Limb (tissue), 2 donors: ENCODE data around the gene SRGN.

Source experiments
- DNase-seq, 2 donors: peaks; one replicate each; pipeline ENCODE4 v3.0.0-alpha.2; 2016; ENCODE audit errors: extremely low spot score in 2 of 2

The SRGN gene

DNA sequence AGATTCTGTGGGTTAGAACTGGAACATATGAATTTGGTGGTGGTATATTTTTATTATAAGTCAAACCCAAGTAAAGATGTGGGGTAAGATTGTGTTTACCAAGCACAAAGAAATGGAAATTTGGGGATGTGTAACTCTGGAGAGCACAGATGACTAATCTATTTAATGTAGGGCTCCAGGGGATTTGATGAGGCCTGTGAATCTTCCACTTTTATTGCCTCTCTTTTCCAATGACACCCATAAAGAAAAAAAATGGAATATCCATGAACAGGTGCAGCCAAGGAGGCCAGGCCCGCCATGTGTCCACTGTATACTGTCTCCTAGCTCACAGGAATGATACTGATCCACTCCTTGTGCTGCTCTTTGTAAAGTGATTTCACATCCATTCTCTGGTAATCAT, 2.8 kb downstream of the SRGN start:
- DNase-seq, result no peak

- DNase-seq, result no peak
Measured at GRCh38 chr10:69091143-69091651, 3.3 kb downstream of the SRGN start.

DNA sequence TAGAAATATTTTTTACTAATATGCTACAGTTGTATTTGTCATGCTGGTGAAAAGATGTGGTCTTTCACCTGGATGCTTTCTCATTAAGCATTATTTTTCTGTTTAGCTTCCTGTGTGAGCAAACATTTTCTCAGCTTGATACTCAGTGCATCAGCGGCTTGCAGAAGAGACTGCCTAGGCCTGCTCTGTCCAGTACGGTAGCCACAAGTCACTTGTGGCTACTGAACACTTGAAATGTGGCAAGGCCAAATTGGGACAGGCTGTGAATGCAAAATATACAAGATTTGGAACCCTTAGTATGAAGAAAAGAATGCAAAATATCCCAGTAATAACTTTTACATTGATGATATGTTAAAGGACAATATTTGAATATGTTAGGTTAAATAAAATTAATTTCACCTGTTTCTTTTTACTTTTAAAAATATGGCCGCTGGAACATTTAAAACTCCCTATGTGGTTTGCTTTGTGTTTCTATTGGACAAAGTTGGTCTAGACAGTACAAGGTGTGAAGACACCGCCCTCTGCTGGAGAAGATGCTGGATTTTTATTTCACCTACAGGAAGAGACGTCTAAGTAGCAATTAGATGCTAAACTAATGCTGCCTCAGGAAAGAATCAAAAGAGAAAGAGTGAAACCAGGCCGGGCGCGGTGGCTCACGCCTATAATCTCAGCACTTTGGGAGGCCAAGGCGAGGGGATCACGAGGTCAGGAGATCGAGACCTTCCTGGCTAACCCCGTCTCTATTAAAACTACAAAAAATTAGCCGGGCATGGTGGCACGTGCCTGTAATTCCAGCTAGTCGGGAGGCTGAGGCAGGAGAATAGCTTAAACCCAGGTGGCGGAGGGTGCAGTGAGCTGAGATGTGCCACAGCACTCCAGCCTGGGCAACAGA, 5.3 kb downstream of the SRGN start:
- peak; percentile 59 to 65 for DNase-seq

DNA sequence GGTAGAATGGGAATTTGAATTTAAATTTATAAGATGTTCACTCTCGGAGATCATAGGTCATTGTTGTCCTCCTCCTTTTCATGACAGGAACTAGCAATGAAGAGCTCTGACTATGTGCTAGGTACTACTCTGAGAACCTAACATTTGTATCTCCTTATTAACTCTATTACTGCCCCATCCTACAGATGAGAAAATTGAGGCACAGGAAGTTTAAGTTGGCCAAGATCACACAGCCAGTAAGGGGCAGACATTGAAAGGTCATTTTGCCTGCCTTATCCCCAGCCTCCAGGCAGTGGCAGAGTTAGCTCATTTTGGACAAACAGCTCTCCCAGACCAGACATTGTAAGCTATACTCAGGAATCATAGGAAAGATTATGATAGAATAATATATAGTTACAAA, 6.0 kb downstream of the SRGN start:
- no peak for DNase-seq

GRCh38 chr10:69096045-69096444, 8.1 kb downstream of the SRGN start:
- DNase-seq, result no peak

DNA sequence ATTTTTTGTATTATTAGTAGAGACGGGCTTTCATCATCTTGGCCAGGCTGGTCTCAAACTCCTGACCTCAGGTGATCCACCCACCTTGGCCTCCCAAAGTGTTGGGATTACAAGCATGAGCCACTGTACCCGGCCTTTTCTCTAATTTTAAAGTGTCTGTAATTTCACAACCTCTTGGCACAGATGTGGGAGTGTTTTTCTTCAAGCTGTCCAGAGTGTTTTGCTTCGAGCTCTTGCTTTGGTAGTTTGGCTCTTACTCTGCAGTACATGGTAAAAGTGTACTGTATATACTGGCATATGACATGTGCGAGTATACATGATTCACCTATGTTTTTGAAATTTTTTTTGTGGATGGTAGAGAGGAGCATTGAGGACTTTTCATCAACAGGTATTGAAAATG, 9.8 kb downstream of the SRGN start:
- DNase-seq, result no peak

- no peak for DNase-seq
Measured at GRCh38 chr10:69100136-69100872, 12.4 kb downstream of the SRGN start.

- DNase-seq, result no peak
Measured at GRCh38 chr10:69101451-69102095, 13.7 kb downstream of the SRGN start.

DNA sequence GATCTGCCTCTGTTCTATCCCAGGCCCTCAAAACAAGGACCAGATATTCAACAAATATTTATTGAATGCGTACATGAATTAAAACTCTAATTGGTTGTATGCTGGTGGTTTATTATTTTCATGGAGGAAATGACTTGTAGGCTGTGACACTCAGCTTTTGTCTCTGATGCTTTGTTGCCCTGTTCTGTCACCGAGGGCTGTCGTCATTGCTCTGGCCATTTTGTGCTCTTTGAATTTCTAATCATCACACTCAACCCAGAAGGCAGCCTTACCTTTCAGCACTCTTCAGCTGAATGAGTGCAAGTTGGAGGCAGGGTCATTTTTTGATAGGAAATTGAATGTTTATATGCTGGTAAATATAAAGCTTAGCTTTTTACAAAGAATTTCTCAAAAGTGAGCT, 14.5 kb downstream of the SRGN start:
- DNase-seq, result no peak

DNA sequence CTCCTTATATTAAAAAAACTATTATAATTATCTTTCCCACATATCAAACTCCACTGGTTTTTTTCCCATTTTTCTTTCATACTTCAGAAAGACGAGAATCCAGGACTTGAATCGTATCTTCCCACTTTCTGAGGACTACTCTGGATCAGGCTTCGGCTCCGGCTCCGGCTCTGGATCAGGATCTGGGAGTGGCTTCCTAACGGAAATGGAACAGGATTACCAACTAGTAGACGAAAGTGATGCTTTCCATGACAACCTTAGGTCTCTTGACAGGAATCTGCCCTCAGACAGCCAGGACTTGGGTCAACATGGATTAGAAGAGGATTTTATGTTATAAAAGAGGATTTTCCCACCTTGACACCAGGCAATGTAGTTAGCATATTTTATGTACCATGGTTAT, 15.9 kb downstream of the SRGN start:
- DNase-seq, result no peak

DNA sequence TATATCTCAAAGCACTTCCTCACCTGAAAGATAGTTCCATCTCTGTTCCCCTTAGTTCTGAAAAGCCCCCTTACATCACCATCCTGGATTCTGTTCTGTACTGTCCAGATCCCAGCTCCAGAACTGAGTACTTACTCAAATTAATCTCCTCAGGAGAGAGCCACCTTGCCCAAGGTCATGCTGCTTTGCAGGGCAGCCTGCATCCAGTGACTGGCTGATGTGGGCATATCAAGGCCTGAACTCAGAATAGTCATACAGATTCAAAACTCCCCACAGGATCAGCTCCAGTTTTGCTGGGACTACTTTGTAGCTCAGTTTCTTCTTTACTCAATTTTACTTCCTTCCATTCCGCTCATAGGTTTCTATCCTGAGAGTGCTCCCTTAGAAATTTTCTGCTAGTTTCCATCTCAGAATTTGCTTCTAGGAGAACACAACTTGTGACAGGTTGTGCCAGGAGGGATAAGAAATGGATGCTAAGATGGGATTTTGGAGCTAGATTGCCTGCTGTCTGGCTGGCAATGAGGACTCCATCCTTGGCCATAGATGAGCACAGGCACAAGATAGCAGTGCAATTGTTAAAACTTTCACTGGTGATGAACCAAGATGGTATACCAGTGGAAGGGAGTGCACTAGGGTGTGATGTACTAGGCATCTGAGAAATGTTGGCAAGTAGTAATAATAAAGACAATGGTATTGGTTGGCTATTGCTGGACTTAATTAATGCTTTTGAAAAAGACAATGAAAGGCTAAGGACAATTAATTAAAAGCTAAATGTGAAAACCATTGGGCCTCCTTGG, 17.3 kb downstream of the SRGN start:
- no peak for DNase-seq

DNA sequence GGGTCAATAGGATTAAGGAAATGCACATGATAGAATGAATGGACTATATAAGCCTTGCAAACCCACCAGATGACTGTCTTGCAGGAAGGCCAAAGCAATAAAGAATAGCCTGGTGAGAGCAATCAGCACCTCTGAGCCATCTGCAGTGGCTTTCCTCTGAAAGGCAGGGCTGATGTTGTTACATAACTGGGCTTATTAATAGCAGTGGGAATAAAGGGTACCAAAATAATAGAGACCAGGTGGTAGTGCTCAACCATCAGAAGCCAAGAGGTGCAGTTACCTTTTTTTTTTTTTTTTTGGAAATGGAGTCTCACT, 19.2 kb downstream of the SRGN start:
- DNase-seq, result no peak

- DNase-seq, result no peak
Measured at GRCh38 chr10:69107699-69108098, 19.8 kb downstream of the SRGN start.

- no peak for DNase-seq
Measured at GRCh38 chr10:69119896-69120295, 32.0 kb downstream of the SRGN start.

DNA sequence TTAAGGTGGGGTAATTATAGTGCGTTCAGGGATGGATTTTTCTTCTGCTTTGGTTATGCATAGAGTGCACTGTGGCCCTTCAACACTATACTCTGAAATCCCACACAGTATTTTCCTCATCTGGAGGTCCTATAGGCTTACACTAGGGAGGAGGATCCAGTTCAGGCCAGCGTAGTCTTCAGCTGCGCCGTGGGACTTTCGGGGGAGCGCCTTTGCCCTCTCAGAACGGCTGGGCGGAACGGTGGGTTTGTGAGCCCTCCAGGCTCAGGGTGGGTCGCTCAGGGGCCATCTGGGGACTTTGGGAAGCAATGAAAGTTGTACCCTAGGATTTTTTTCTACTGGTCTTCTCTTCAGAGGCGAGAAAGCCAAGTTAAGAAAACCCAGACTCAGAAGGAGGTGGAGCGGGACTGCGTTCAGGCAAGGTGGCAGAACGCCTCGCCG, 35.4 kb downstream of the SRGN start:
- DNase-seq, result no peak

DNA sequence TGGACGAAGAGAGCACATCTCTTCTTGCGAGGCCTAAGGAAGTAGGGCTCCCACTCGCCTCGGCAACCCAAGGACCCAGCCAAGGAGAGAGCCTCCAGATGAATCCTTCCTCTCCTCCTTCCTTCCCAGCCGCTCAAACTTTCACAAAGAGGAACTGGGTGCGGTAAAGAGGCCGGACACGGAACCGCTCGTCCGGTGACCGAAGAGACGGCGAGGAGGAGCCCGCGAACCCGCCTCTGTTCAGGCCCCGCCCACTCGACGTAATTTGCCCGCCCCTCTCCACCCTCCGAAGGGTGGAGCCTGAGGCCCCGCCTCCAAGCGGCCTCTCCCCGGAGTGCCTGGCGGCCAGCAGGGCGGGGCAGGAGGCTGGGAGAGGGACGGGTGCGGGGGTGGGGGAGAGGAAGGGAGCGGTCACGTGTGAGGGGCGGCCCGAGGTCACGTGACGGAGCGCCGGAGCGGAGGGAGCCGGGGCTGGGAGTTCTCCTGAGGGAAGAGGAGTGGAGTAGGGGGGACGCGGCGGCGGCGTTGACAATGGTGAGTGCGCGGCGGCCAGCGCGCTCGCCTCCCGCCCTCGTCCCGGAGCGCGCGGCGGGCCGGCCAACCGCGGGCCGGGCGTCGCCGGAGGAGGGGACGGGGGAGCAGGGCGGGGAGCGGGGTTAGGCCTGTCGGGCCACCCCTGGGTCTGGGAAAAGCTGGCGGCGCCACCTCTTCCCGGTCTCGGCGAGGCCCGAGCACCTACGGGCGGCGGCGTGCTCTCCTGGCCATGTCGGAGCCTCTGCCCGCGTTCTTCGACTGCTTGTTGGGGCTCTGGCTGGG, 36.1 kb downstream of the SRGN start, which contains the start of gene VPS26A:
Gene VPS26A (plus strand): TSS at position 432 of the 816 bp plus-strand sequence. CDS start 100 bp downstream, at position 532.
- peak; percentile 99 for DNase-seq

DNA sequence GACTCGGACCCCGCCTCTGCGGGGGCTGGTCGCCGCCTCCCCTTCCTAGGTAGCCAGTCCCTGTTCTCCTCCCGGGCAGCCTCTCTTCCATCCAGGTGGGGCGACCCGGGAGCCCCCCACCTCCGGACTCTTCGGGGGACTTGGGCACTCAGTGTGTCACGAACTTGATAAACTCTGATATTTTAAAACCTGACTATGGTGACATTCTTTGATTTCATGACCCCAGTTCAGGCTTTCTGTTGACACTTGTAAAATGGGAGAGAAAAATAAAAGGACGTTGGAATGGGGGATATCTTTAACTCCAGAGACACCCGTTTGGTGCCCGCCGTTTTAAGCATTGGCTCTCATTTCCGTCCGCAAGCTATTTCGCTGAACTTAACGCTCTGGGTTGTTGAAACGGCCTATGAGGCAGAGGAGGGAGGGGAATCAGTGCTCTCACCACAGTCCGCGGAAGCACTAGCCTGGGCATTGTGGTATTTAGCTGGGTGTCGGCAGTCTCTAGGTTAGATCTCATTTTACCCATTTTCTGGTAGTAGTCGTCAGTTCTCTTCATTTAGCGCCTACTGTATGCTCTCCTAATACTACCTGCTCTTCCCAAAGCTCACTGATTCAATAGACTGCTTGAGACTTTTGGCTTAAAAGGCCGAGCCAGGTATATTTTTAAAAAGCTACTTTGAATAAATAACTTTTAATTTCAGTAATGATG, 36.8 kb downstream of the SRGN start:
- DNase-seq, result peak in 1 of 2 donors; percentile 57

DNA sequence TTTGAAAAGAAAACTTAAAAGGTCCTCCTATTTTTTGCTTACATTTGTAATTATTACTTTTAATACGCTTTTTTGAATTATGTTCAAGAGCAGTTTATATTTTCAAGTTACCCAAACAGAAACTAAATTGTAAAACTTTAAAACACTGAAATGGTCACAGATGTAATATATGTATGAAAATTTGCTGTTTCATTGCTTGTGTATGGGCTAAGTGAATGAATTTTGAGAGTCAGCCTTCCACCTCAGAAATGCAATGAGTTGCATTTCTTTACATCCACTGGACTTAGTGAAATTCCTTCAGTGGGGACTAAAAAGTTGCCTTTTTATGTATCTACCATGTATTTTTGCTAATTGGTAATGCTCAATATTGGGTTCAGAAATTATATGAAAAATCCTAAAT, 37.7 kb downstream of the SRGN start:
- DNase-seq, result no peak

- DNase-seq, result no peak
Measured at GRCh38 chr10:69130251-69130650, 42.3 kb downstream of the SRGN start.

- DNase-seq, result no peak
Measured at GRCh38 chr10:69139961-69140360, 52.1 kb downstream of the SRGN start.
